H1 (cell line): ENCODE measurements around the gene TTC23. TPM values are rescaled to one million over a fixed set of nuclear protein-coding genes. Genes with fewer than 3 reads are reported as not detected.

Experiments
- CTCF ChIA-PET: fragments of 300-600 bp; sonication (Branson Sonifier 250); formaldehyde crosslinking; loops from one replicate; lab custom pipeline; 2021; ENCODE audit not compliant: partially characterized antibody; lab: Charles Lee
- POLR2A ChIA-PET: fragments of 300-600 bp; sonication (Branson Sonifier 250); formaldehyde crosslinking; loops from one replicate; lab custom pipeline; 2021; ENCODE audit warnings: inconsistent platforms; ENCODE audit not compliant: partially characterized antibody; lab: Charles Lee
- DNase-seq, 2 experiments: peaks; one replicate each; pipeline versions ENCODE4 v3.0.0 to v3.0.0-alpha.2; 2010 to 2022; ENCODE audit warnings: low spot score in 2 of 2, low read depth in 1 of 2, mixed read lengths in 1 of 2
- FAIRE-seq: peaks from 2 replicates; lab custom pipeline; 2011; peaks lifted over from hg19 to GRCh38; lab: Jason Lieb, UNC
- H2AFZ ChIP-seq: 2 replicates; pipeline ENCODE4 v1.8.1; 2012; ENCODE audit warnings: low read length, inconsistent platforms
- H2AK5ac ChIP-seq: 2 replicates; pipeline ENCODE4 v1.6.1; 2013; ENCODE audit warnings: low read depth, low read length
- H2BK120ac ChIP-seq: replicated peaks from 2 replicates; pipeline ENCODE3; 2013; ENCODE audit warnings: low read depth, low read length, inconsistent platforms
- H2BK12ac ChIP-seq: 2 replicates; pipeline ENCODE4 v1.6.1; 2013; ENCODE audit warnings: low read depth, low read length
- H2BK15ac ChIP-seq: 2 replicates; pipeline ENCODE4 v1.6.1; 2013; ENCODE audit warnings: low read length
- H2BK20ac ChIP-seq: 2 replicates; pipeline ENCODE4 v1.6.1; 2013; ENCODE audit warnings: low read length
- H2BK5ac ChIP-seq: 2 replicates; pipeline ENCODE4 v1.6.1; 2013; ENCODE audit warnings: low read depth, low read length
- H3K14ac ChIP-seq: 2 replicates; pipeline ENCODE4 v1.6.1; 2013; ENCODE audit warnings: inconsistent platforms; ENCODE audit not compliant: insufficient read length
- H3K18ac ChIP-seq: 2 replicates; pipeline ENCODE4 v1.6.1; 2013; ENCODE audit warnings: low read length; ENCODE audit errors: extremely low read depth
- H3K23ac ChIP-seq: 2 replicates; pipeline ENCODE4 v1.6.1; 2013; ENCODE audit warnings: inconsistent platforms; ENCODE audit not compliant: insufficient read length
- H3K23me2 ChIP-seq: 2 replicates; pipeline ENCODE4 v1.6.1; 2013; ENCODE audit warnings: low read depth, low read length
- H3K27ac ChIP-seq: 2 replicates; pipeline ENCODE4 v1.6.1; 2011; ENCODE audit warnings: low read depth, low read length, inconsistent platforms
- H3K27me3 ChIP-seq, 4 experiments: replicated peaks in 1 of 4; 1 replicate in 1 of 4; 2 replicates in 3 of 4; pipeline versions ENCODE4 v1.6.1 to v1.8.1; 2011 to 2013; ENCODE audit warnings: low read length in 3 of 4, mild to moderate bottlenecking in 3 of 4, inconsistent platforms in 2 of 4, mixed read lengths in 2 of 4, moderate library complexity in 1 of 4; ENCODE audit not compliant: control insufficient read depth in 3 of 4, insufficient read depth in 3 of 4; ENCODE audit errors: extremely low read depth in 1 of 4
- H3K36me3 ChIP-seq, 4 experiments: 2 replicates each; pipeline versions ENCODE4 v1.6.1 to v1.8.1; 2011 to 2013; ENCODE audit warnings: mild to moderate bottlenecking in 4 of 4, low read length in 3 of 4, moderate library complexity in 2 of 4, control low read depth in 1 of 4, inconsistent platforms in 1 of 4; ENCODE audit not compliant: insufficient read depth in 4 of 4, control insufficient read depth in 2 of 4
- H3K4ac ChIP-seq: replicated peaks from 2 replicates; pipeline ENCODE3; 2013; ENCODE audit warnings: low read length, low read depth, mixed read lengths, inconsistent platforms; ENCODE audit not compliant: insufficient read length
- H3K4me1 ChIP-seq, 4 experiments: replicated peaks in 1 of 4; 1 replicate in 1 of 4; 2 replicates in 3 of 4; pipeline versions ENCODE4 v1.6.1 to v1.8.1; 2011 to 2013; ENCODE audit warnings: low read length in 3 of 4, inconsistent platforms in 2 of 4, mixed read lengths in 1 of 4; ENCODE audit not compliant: insufficient read depth in 4 of 4, control insufficient read depth in 3 of 4
- H3K4me2 ChIP-seq, 2 experiments: 2 replicates each; pipeline versions ENCODE4 v1.6.1 to v1.8.1; 2011 to 2013; ENCODE audit warnings: low read depth in 2 of 2, low read length in 2 of 2, control low read depth in 1 of 2, inconsistent platforms in 1 of 2, mild to moderate bottlenecking in 1 of 2; ENCODE audit not compliant: insufficient read depth in 1 of 2
- H3K4me3 ChIP-seq, 4 experiments: fragments of 200-600, 300-600 bp in 1 of 4; sonication (generic), shearing (Covaris generic), sonication (Bioruptor Twin) in 1 of 4; 2 replicates each; pipeline versions ENCODE4 v1.5.1 to v1.8.1; 2011 to 2016; ENCODE audit warnings: low read length in 4 of 4, low read depth in 3 of 4, control low read depth in 2 of 4, inconsistent platforms in 2 of 4, mild to moderate bottlenecking in 2 of 4, mixed read lengths in 1 of 4, moderate library complexity in 1 of 4; ENCODE audit not compliant: insufficient read depth in 2 of 4; ENCODE audit errors: extremely low read depth in 1 of 4
- H3K56ac ChIP-seq: replicated peaks from 2 replicates; pipeline ENCODE3; 2013; ENCODE audit warnings: low read depth, mild to moderate bottlenecking, mixed read lengths, low read length, inconsistent platforms; ENCODE audit not compliant: insufficient read length
- H3K79me1 ChIP-seq: 2 replicates; pipeline ENCODE4 v1.6.1; 2013; ENCODE audit warnings: low read depth, low read length, control low read depth
- H3K79me2 ChIP-seq, 2 experiments: 2 replicates each; pipeline versions ENCODE4 v1.6.1 to v1.8.1; 2012 to 2013; ENCODE audit warnings: low read length in 2 of 2, mild to moderate bottlenecking in 2 of 2, inconsistent platforms in 1 of 2; ENCODE audit not compliant: insufficient read depth in 2 of 2, control insufficient read depth in 1 of 2
- H3K9ac ChIP-seq, 4 experiments: replicated peaks in 1 of 4; 1 replicate in 1 of 4; 2 replicates in 3 of 4; pipeline versions ENCODE4 v1.6.1 to v1.8.1; 2011 to 2013; ENCODE audit warnings: low read depth in 3 of 4, low read length in 3 of 4, control low read depth in 2 of 4, mild to moderate bottlenecking in 2 of 4, moderate library complexity in 2 of 4, inconsistent platforms in 1 of 4; ENCODE audit errors: extremely low read depth in 1 of 4
- H3K9me3 ChIP-seq, 2 experiments: 2 replicates each; pipeline versions ENCODE4 v1.6.1 to v1.8.1; 2012 to 2013; ENCODE audit warnings: mild to moderate bottlenecking in 2 of 2, moderate library complexity in 2 of 2, control low read depth in 1 of 2, inconsistent platforms in 1 of 2, low read depth in 1 of 2, low read length in 1 of 2, mixed read lengths in 1 of 2; ENCODE audit not compliant: insufficient read depth in 2 of 2
- H4K20me1 ChIP-seq, 2 experiments: replicated peaks in 1 of 2; 2 replicates each; pipeline versions ENCODE3 to v1.8.1; 2011 to 2013; ENCODE audit warnings: inconsistent platforms in 2 of 2, low read length in 2 of 2, mild to moderate bottlenecking in 1 of 2; ENCODE audit not compliant: insufficient read depth in 2 of 2, control insufficient read depth in 1 of 2
- H4K5ac ChIP-seq: 2 replicates; pipeline ENCODE4 v1.6.1; 2013; ENCODE audit warnings: low read length, low read depth, mixed read lengths, inconsistent platforms; ENCODE audit not compliant: insufficient read length
- H4K8ac ChIP-seq: 2 replicates; pipeline ENCODE4 v1.8.0; 2013; ENCODE audit warnings: mild to moderate bottlenecking, moderate library complexity, low read length, inconsistent platforms; ENCODE audit not compliant: insufficient read depth; ENCODE audit errors: extremely low read depth
- H4K91ac ChIP-seq: replicated peaks from 2 replicates; pipeline ENCODE3; 2013; ENCODE audit warnings: low read length, mixed read lengths, inconsistent platforms; ENCODE audit not compliant: insufficient read length
- BCL11A ChIP-seq, 2 experiments: IDR thresholded peaks; one replicate each; pipeline ENCODE4 v1.6.1; 2011; ENCODE audit warnings: low read depth in 2 of 2, low read length in 2 of 2, mild to moderate bottlenecking in 2 of 2
- EZH2 ChIP-seq: fragments of 200-600 bp; sonication (generic); IDR thresholded peaks from 2 replicates; pipeline ENCODE4 v1.7.1; 2012; ENCODE audit warnings: low read depth, mild to moderate bottlenecking, moderate library complexity, low read length, inconsistent platforms; ENCODE audit not compliant: severe bottlenecking
- FOSL1 ChIP-seq: IDR thresholded peaks from 2 replicates; pipeline ENCODE4 v1.6.1; 2011; ENCODE audit warnings: mild to moderate bottlenecking, low read depth, low read length, moderate library complexity; ENCODE audit not compliant: insufficient read depth
- GTF2F1 ChIP-seq: IDR thresholded peaks from 2 replicates; pipeline ENCODE4 v1.6.1; 2012; ENCODE audit warnings: low read depth, low read length, improper control_type of control experiment, borderline replicate concordance
- JUN ChIP-seq: IDR thresholded peaks from 2 replicates; pipeline ENCODE4 v1.6.1; 2011; ENCODE audit warnings: low read depth, mild to moderate bottlenecking, improper control_type of control experiment, low read length
- SIX5 ChIP-seq: IDR thresholded peaks from 2 replicates; pipeline ENCODE4 v1.6.1; 2011; ENCODE audit warnings: mild to moderate bottlenecking, low read depth, low read length
- WGBS, 2 experiments: shearing (Covaris generic) in 1 of 2; methylation state at CpG; one replicate each; pipeline versions ENCODE4 v1.1.6 to v1.1.7; 2013 to 2015; ENCODE audit warnings: low lambda C conversion rate in 2 of 2, mixed read lengths in 2 of 2, inconsistent platforms in 1 of 2, low coverage in 1 of 2, missing lambda C conversion rate in 1 of 2; ENCODE audit not compliant: insufficient replicate concordance in 2 of 2, insufficient coverage in 1 of 2, insufficient read length in 1 of 2; ENCODE audit errors: extremely low coverage in 1 of 2, missing lambda C conversion rate in 1 of 2; 5-methylcytosine and 5-hydroxymethylcytosine counted together
- polyA plus RNA-seq, 7 experiments: library from polyadenylated mRNA; depleted of rRNA in 3 of 7; stranded (reverse) in 5 of 7; unstranded in 2 of 7; fragments of >200 nt in 5 of 7; fragments of 200-250 nt in 2 of 7; gene quantifications; 1 replicate in 5 of 7; 2 replicates in 1 of 7; 4 replicates in 1 of 7; pipeline versions ENCODE4 v1.2.1 to v1.2.3, GENCODE V29; 2011 to 2013; ENCODE audit warnings: missing spikeins in 2 of 7, mixed read lengths in 2 of 7
- total RNA-seq: library from RNA; stranded (reverse); fragmentation: NEBNext Ultra II Directional; extraction: Animal tissue kit (Norgen Biotek cat#: 25700); gene quantifications from 2 replicates; pipeline ENCODE4 v1.2.1, GENCODE V29; 2021
- TF ChIP-seq, protein P1 (sequence below): IDR thresholded peaks from 2 replicates; pipeline ENCODE4 v1.6.1; 2012; ENCODE audit warnings: inconsistent platforms

The TTC23 gene
- total and polyA plus RNA-seq, 2 of the 8 experiments (the other 6 are each of a cell fraction or from before 2014, with no cell fraction given) = 4.8 to 23.0 TPM

DNA sequence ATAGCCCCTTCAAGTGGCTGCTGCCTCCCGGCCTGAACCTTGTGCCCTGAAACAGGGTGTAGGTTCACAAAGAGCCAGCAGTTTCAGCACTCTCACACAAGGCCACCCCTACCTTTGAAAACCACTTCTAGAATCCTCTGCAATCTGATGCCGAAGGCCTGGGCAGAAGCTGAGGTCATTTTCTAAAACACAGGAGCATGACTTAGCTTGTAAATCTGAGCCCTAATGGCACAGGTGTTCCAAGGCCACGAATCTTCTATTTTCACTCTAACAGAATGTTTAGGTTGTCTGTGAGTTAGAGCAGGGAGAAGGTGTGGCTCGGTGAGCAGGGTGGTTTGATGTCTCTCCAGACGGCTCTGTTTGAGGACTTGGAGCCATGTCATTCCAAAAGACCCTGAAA, 82.2 kb downstream of the TTC23 start:
- DNase-seq (peak in 1 of 2 experiments; percentile 33), FAIRE-seq (no peak)
- Histone ChIP-seq H3K23me2 (no peaks in the 10 kb centered on the region), H2AK5ac (no peak overlapping the region), H3K56ac (no peak overlapping the region), H3K23ac (no peak overlapping the region), H3K79me1 (no peaks in the 10 kb centered on the region), H4K8ac (no peak overlapping the region), H3K4me2 (no peak overlapping the region), H4K20me1 (no peaks in the 10 kb centered on the region), H3K4me1 (no peaks in the 10 kb centered on the region), H3K79me2 (no peaks in the 10 kb centered on the region), H3K9ac (no peak overlapping the region), H3K18ac (no peak overlapping the region), H3K9me3 (no peaks in the 10 kb centered on the region), H3K4ac (no peak overlapping the region), H4K5ac (no peak overlapping the region), H3K36me3 (peaks cover 0 to 2% (median 0%) of the 10 kb centered on the region in 4 experiments; a peak in 4 of 8 replicates), H2BK15ac (no peak overlapping the region), H3K27me3 (no peaks in the 10 kb centered on the region), H3K14ac (no peak overlapping the region), H2BK5ac (no peak overlapping the region), H2AFZ (no peak overlapping the region), H3K27ac (no peak overlapping the region), H2BK12ac (no peak overlapping the region), H3K4me3 (no peak overlapping the region), H4K91ac (no peak overlapping the region), H2BK120ac (no peak overlapping the region), H2BK20ac (no peak overlapping the region)
- ChIA-PET CTCF (interaction anchor here (0.7 to 1.5 kb wide), 4 partner anchors 15 to 66 kb away, joined by 3 to 4 read pairs (median 3); no protein-coding TSS in a partner anchor), POLR2A (no interaction called here)
- TF ChIP-seq, protein P1, sequence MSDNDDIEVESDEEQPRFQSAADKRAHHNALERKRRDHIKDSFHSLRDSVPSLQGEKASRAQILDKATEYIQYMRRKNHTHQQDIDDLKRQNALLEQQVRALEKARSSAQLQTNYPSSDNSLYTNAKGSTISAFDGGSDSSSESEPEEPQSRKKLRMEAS = no peak
- TF ChIP-seq GTF2F1 (no peak), SIX5 (no peak), BCL11A (IDR thresholded peaks at IDR 0.05; ENCODE audit: low read depth in 2 of 2, low read length in 2 of 2) (no peak), EZH2 (no peak), FOSL1 (no peak), JUN (no peak)
- 87% methylated on average over 5 of the region's 5 CpGs; no CpG with 5 or more reads in 1 of the 2 experiments for WGBS, 2 experiments
